Measurements from ENCODE around the gene TTC3.

- no peak for TF ChIP-seq POLR2A (IDR thresholded peaks at IDR 0.05; ENCODE audit: extremely low read depth, insufficient read length)
- TF ChIP-seq CTCF (IDR thresholded peaks at IDR 0.05; ENCODE audit: low read depth, low read length), result no peak
Observed at GRCh38 chr21:37231249-37231645, 158.2 kb downstream of the TTC3 start.
